ENCODE results near the gene PATE4. TPM values are rescaled to one million over a fixed set of nuclear protein-coding genes. Genes with fewer than 3 reads are reported as not detected.

Gene PATE4
- total RNA-seq (not detected), polyA plus RNA-seq (not detected)

- no peak for DNase-seq
- no peaks in the 10 kb centered on the region for H3K36me3 ChIP-seq
- no peak within 1 kb of the TSS for H3K27ac ChIP-seq
- H3K27me3 ChIP-seq: no peaks in the 10 kb centered on the region
- WGBS, 2 donors: 20 to 51% methylated on average over 3 of the region's 3 CpGs
- no peak within 1 kb of the TSS for H3K4me3 ChIP-seq
- intact Hi-C loops (cut with DNase I): no loop called here
- peaks cover 0 to 6% (median 4%) of the 10 kb centered on the region in 4 donors for H3K9me3 ChIP-seq
- H3K4me1 ChIP-seq: no peaks in the 10 kb centered on the region
- TF ChIP-seq POLR2A (IDR thresholded peaks at IDR 0.05): no peak
- no peak for TF ChIP-seq CTCF (IDR thresholded peaks at IDR 0.05)
- TF ChIP-seq EP300 (IDR thresholded peaks at IDR 0.05): no peak
- no peak for TF ChIP-seq POLR2AphosphoS5 (IDR thresholded peaks at IDR 0.05)
Observed at GRCh38 chr11:125833016-125833415, at the start of gene PATE4. Gene PATE4, plus strand, starts transcription at chr11:125833316. Its CDS starts 44 bp downstream, at chr11:125833360.

- TF ChIP-seq POLR2A (IDR thresholded peaks at IDR 0.05) (no peak), CTCF (IDR thresholded peaks at IDR 0.05) (no peak), POLR2AphosphoS5 (IDR thresholded peaks at IDR 0.05) (no peak)
- Histone ChIP-seq H3K27me3 (no peaks in the 10 kb centered on the region), H3K9me3 (no peaks in the 10 kb centered on the region), H3K4me3 (no peak overlapping the region), H3K36me3 (no peaks in the 10 kb centered on the region), H3K27ac (no peak overlapping the region), H3K4me1 (no peaks in the 10 kb centered on the region)
- DNase-seq: no peak
- 44 to 58% methylated on average over 2 of the region's 2 CpGs for WGBS, 2 donors
- intact Hi-C loops (cut with DNase I): no loop called here
Observed at GRCh38 chr11:125784678-125785077, 48.4 kb upstream of the PATE4 start.

GRCh38 chr11:125787827-125788226, 45.3 kb upstream of the PATE4 start, which contains the start of gene PATE3:
Gene PATE3, plus strand, starts transcription at chr11:125788127. Its CDS starts 25 bp downstream, at chr11:125788152.
- H3K36me3 ChIP-seq: no peaks in the 10 kb centered on the region
- no peaks in the 10 kb centered on the region for H3K27me3 ChIP-seq
- H3K4me3 ChIP-seq: no peak within 1 kb of the TSS
- no peak within 1 kb of the TSS for H3K27ac ChIP-seq
- 48 to 55% methylated on average over 2 of the region's 2 CpGs for WGBS, 2 donors
- no peaks in the 10 kb centered on the region for H3K9me3 ChIP-seq
- intact Hi-C loops (cut with DNase I): no loop called here
- DNase-seq: no peak
- no peak for TF ChIP-seq POLR2A (IDR thresholded peaks at IDR 0.05)
- TF ChIP-seq POLR2AphosphoS5 (IDR thresholded peaks at IDR 0.05): no peak
- TF ChIP-seq EP300 (IDR thresholded peaks at IDR 0.05): no peak
- TF ChIP-seq CTCF (IDR thresholded peaks at IDR 0.05): no peak
- H3K4me1 ChIP-seq: no peaks in the 10 kb centered on the region

- intact Hi-C loops (cut with DNase I): no loop called here
- H3K4me1 ChIP-seq: no peaks in the 10 kb centered on the region
- no peak overlapping the region for H3K4me3 ChIP-seq
- WGBS, 2 donors: 93 to 94% methylated on average over 4 of the region's 4 CpGs
- H3K27me3 ChIP-seq: no peaks in the 10 kb centered on the region
- peaks cover 0 to 5% (median 2%) of the 10 kb centered on the region in 4 donors for H3K9me3 ChIP-seq
- no peak for DNase-seq
- TF ChIP-seq CTCF (IDR thresholded peaks at IDR 0.05) (no peak), EP300 (IDR thresholded peaks at IDR 0.05) (no peak), POLR2AphosphoS5 (IDR thresholded peaks at IDR 0.05) (no peak), POLR2A (IDR thresholded peaks at IDR 0.05) (no peak)
- no peak overlapping the region for H3K27ac ChIP-seq
- H3K36me3 ChIP-seq: no peaks in the 10 kb centered on the region
Observed at GRCh38 chr11:125790825-125791224, 42.3 kb upstream of the PATE4 start.

- WGBS, 2 donors: 39 to 43% methylated on average over 4 of the region's 4 CpGs
- no peak overlapping the region for H3K27ac ChIP-seq
- DNase-seq: no peak
- H3K9me3 ChIP-seq: peaks cover 0 to 20% (median 5%) of the 10 kb centered on the region in 4 donors
- TF ChIP-seq CTCF (IDR thresholded peaks at IDR 0.05) (no peak), POLR2A (IDR thresholded peaks at IDR 0.05) (no peak), EP300 (IDR thresholded peaks at IDR 0.05) (no peak), POLR2AphosphoS5 (IDR thresholded peaks at IDR 0.05) (no peak)
- intact Hi-C loops (cut with DNase I): no loop called here
- H3K27me3 ChIP-seq: no peaks in the 10 kb centered on the region
- H3K4me3 ChIP-seq: no peak overlapping the region
- H3K4me1 ChIP-seq: no peaks in the 10 kb centered on the region
- H3K36me3 ChIP-seq: no peaks in the 10 kb centered on the region
Observed at GRCh38 chr11:125797641-125798040, 35.5 kb upstream of the PATE4 start.
